GDM1 (cell line): ENCODE measurements around the gene TUBA3D.
"Not testable (repeated sequence)": the region's sequence is repeated elsewhere in the genome, so short reads cannot be mapped to it uniquely, and the experiment has no call there.

Experiments
- DNase-seq: peaks from one replicate; lab custom pipeline; 2025; lab: John Stamatoyannopoulos, UW

TUBA3D gene

GRCh38 chr2:131514408-131515166 lies 38.7 kb downstream of the TUBA3D start:
- not testable (repeated sequence) for DNase-seq

GRCh38 chr2:131515235-131515634 lies 39.3 kb downstream of the TUBA3D start:
- not testable (repeated sequence) for DNase-seq

DNA sequence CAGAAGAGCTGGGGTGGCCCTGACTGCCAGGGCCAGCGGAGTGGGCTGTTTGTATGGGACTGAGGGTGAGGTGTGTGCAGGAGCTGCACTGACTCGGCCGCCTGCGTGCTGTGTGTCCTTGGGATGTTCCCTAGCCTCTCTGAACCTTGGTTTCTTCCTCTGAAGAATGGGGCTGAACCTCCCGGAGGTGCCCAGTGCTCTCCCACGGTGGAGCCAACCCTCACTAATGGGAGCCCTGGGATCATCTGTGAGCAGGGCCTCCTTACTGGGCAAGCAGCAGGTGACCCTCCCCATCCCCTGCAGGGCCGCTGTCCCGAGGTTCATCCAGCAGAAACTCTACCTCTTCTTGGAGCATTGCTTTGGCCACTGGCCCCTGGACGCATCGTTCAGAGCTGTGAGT lies 40.1 kb downstream of the TUBA3D start:
- no peak for DNase-seq

- not testable (repeated sequence) for DNase-seq
These were observed 40.7 kb downstream of the TUBA3D start for GRCh38 chr2:131516621-131517020.

DNA sequence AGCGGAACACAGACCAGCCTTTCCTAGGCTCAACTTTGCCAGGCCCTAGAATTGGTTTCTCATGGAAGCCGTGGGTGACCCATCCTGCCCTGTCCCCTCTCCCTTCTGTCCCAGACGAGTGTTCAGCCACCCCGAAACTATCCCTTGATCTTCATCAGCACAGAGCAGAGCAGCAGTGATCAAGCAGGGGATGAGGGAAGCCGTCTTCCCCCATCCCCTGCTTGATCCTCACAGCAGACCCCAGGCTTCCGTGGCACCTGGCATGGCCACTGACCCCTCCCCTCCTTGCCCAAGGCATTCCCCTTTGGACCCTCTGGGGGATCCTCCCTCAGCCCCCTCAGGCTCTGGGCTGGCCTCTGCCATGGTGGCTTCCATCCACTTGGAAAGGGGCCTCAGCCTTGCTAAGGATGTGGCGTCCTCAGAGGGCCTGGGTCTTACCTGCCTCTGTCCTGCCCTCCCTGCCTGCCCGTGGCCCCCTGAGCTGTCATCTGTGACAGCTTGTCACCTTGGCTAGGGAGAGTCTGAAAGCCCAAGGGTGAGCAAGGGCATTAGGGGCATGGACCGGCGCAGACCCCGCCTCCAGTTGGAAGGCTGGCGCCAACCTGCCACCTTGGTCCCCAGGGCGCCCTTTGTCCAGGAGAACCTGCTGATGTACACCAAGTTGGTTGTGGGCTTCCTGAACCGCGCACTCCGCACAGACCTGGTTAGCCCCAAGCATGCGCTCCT lies 41.4 kb downstream of the TUBA3D start:
- DNase-seq = no peak

GRCh38 chr2:131517856-131518255 lies 41.9 kb downstream of the TUBA3D start:
- not testable (repeated sequence) for DNase-seq

- DNase-seq = not testable (repeated sequence)
These were observed 42.6 kb downstream of the TUBA3D start for GRCh38 chr2:131518531-131518930.

GRCh38 chr2:131519466-131519865 lies 43.5 kb downstream of the TUBA3D start:
- DNase-seq = no peak

DNA sequence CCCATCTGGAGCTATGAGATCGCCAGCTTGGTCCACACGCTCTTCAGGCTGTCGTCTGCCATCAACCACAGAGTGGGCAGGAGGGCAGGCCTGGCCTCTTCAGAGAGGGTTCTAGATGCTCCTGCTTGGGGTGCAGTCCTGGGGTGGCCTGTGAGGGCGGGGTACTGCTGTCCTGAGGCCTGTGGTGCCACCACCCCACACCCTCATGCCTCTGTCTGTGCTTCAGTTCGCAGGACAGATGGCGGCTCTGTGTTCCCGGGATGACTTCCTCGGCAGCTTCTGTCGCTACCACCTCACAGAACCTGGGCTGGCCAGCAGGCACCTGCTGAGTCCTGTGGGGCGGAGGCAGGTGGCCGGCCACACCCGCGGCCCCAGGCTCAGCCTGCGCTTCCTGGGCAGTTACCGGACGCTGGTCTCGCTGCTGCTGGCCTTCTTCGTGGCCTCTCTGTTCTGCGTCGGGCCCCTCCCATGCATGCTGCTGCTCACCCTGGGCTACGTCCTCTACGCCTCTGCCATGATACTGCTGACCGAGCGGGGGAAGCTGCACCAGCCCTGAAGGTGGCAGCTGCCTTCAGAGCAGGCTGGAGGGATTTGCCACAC lies 44.1 kb downstream of the TUBA3D start:
- not testable (repeated sequence) for DNase-seq

- no peak for DNase-seq
These were observed 44.6 kb downstream of the TUBA3D start for GRCh38 chr2:131520526-131520925.

GRCh38 chr2:131521524-131521923 lies 45.6 kb downstream of the TUBA3D start:
- DNase-seq = not testable (repeated sequence)

- no peak for DNase-seq
These were observed 46.3 kb downstream of the TUBA3D start for GRCh38 chr2:131521961-131522781.

- not testable (repeated sequence) for DNase-seq
These were observed 49.3 kb downstream of the TUBA3D start for GRCh38 chr2:131525256-131525655.

- DNase-seq = not testable (repeated sequence)
These were observed 51.4 kb downstream of the TUBA3D start, which contains the start of gene CCDC74A for GRCh38 chr2:131527131-131528001. CCDC74A (plus strand) TSS chr2:131527888; CDS start chr2:131527971, 83 bp downstream.

GRCh38 chr2:131528981-131529863 lies 53.3 kb downstream of the TUBA3D start:
- not testable (repeated sequence) for DNase-seq

DNA sequence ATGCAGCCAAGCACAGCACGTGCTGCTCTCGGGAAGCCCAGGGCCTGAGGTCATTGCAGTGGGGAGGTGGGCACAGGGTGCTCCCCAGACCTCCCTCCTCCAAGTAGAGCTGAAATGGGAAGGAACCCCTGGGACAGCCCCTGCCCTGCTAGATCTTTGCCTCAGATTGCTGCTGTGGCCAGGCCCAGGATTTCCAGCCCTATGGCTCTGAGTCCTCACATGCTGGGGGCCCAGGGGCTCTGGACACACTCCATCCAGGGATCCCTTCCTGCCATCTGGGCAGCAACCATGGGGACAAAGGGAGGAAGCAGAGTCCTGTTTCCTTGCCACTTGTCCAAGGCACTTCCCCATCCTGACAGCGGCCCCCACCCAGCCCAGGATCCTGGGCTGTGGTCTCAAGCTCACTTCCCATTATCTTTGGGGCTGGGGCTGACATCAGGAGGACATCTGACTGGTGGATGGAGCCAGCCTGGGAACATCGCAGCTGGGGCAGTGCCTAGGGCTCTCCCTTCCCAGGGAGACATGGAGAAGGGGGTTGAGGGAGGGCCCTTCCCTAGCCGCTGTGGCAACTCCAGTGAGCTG lies 54.0 kb downstream of the TUBA3D start:
- not testable (repeated sequence) for DNase-seq

DNA sequence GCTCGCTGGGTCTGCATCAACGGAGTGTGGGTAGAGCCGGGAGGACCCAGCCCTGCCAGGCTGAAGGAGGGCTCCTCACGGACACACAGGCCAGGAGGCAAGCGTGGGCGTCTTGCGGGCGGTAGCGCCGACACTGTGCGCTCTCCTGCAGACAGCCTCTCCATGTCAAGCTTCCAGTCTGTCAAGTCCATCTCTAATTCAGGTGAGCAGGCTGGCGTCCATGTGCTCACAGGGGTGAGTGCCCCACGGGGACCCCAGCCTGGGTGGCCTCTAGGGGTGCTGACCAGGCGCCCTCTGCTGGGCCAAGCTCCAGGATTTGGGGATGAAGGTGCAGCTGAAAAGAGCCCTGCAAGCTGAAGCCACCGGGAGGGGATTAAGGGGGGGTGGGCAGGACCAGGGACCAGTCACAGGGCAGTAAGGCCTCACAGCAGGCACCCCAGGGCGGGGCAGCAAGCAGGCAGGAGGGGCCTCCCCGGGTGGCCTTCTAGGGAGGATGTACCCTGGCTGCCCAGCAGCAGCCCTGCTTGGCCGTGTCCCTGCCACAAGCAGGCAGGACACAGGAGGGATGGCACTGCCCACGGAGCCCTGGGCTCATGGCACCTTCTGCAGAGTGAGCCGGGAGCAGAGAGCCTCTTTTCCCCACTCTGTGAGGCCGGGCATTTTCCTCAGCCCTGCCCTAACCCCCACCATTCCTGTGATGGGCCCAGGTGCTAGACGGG lies 54.9 kb downstream of the TUBA3D start:
- not testable (repeated sequence) for DNase-seq

DNA sequence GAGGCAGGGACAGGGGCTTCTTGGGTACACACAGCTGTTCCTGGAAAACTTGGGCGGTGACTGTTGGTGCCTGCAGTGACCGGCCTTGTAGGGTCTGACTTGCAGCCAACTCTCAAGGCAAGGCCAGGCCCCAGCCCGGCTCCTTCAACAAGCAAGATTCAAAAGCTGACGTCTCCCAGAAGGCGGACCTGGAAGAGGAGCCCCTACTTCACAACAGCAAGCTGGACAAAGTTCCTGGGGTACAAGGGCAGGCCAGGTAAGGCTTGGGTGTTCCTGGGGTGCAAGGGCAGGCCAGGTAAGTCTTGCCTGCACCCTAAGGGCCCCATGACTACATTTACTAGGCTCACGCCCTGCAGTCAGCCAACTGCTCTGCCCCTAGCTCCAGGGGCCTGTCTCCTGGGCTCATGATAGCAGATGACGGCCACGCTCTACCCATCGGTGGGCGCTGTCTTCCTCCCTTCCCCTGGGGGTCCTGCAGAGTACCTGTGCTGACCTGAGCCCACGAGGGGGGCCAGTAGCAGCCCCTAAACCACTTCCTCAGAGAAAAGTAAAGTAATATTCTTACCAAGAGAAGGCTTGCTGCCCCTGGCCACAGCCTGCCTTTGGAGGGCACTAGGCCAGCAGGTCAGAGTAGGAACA lies 55.7 kb downstream of the TUBA3D start:
- not testable (repeated sequence) for DNase-seq
